HepG2 (cell line): ENCODE results near the gene CCDC196. TPM values are rescaled to one million over a fixed set of nuclear protein-coding genes. Genes with fewer than 3 reads are reported as not detected.
"Not testable (repeated sequence)": the region's sequence is repeated elsewhere in the genome, so short reads cannot be mapped to it uniquely, and the experiment has no call there.

Experiments
- ATAC-seq: fragments of 200-7000 bp; cut with Tn5 transposase; 3 replicates; pipeline ENCODE4 v1.9.1; 2020; ENCODE audit warnings: mild to moderate bottlenecking, moderate library complexity
- BruUV-seq: library from RNA; stranded (reverse); fragments of 400-500 nt; replicated peaks from 2 replicates; lab custom pipeline; 2021; lab: Mats Ljungman, UMichigan
- CTCF ChIA-PET: fragments of 300-600 bp; formaldehyde crosslinking; extraction: SDS; loops from one replicate; lab custom pipeline; 2021; ENCODE audit warnings: low total read pairs, inconsistent platforms, low intra/inter-chr PET ratio; lab: Yijun Ruan, JAX
- POLR2A ChIA-PET: fragments of 350-600 bp; sonication (Branson Sonifier 250); formaldehyde crosslinking; loops from one replicate; lab custom pipeline; 2020; ENCODE audit warnings: antibody characterized with exemption, inconsistent platforms; lab: Yijun Ruan, JAX
- DNase-seq: peaks from one replicate; pipeline ENCODE4 v3.0.0-alpha.2; 2015; ENCODE audit warnings: low spot score
- FAIRE-seq: peaks from 3 replicates; lab custom pipeline; 2011; peaks lifted over from hg19 to GRCh38; lab: Jason Lieb, UNC
- H2AFZ ChIP-seq: one replicate; pipeline ENCODE4 v1.6.1; 2011; ENCODE audit warnings: low read length, inconsistent platforms
- H3K27ac ChIP-seq: fragments of 300-600 bp; 3 replicates; pipeline ENCODE4 v1.8.0; 2011; ENCODE audit warnings: mixed run types, mild to moderate bottlenecking, mixed read lengths, low read length, inconsistent platforms; ENCODE audit not compliant: insufficient read depth; ENCODE audit errors: extremely low read length
- H3K27me3 ChIP-seq, 2 experiments: fragments of 200-600 bp in 1 of 2; 2 replicates in 1 of 2; 3 replicates in 1 of 2; pipeline versions ENCODE4 v1.6.0 to v1.8.0; 2011; ENCODE audit warnings: low read length in 2 of 2, mild to moderate bottlenecking in 2 of 2, moderate library complexity in 2 of 2, inconsistent platforms in 1 of 2; ENCODE audit not compliant: insufficient read depth in 2 of 2, control insufficient read depth in 1 of 2
- H3K36me3 ChIP-seq, 2 experiments: fragments of 200-600 bp in 1 of 2; replicated peaks in 1 of 2; 2 replicates in 1 of 2; 3 replicates in 1 of 2; pipeline versions ENCODE4 v1.5.1 to v1.8.0; 2011; ENCODE audit warnings: low read length in 2 of 2, inconsistent platforms in 1 of 2; ENCODE audit not compliant: insufficient read depth in 2 of 2, control insufficient read depth in 1 of 2
- H3K4me1 ChIP-seq: 2 replicates; pipeline ENCODE4 v1.5.1; 2012; ENCODE audit warnings: low read length, inconsistent platforms; ENCODE audit not compliant: insufficient read depth
- H3K4me2 ChIP-seq: 2 replicates; pipeline ENCODE4 v1.6.0; 2011; ENCODE audit warnings: low read depth, low read length, inconsistent platforms
- H3K4me3 ChIP-seq, 3 experiments: fragments of 200-600 bp in 1 of 3; sonication (generic), shearing (Covaris generic) in 1 of 3; replicated peaks in 1 of 3; 2 replicates each; pipeline ENCODE4 v1.5.1; 2011 to 2016; ENCODE audit warnings: low read length in 3 of 3, inconsistent platforms in 2 of 3, low read depth in 2 of 3, mild to moderate bottlenecking in 2 of 3, control low read depth in 1 of 3, mixed read lengths in 1 of 3; ENCODE audit not compliant: insufficient read depth in 1 of 3
- H3K79me2 ChIP-seq: one replicate; pipeline ENCODE4 v1.6.1; 2011; ENCODE audit warnings: low read length, inconsistent platforms; ENCODE audit not compliant: insufficient read depth
- H3K9ac ChIP-seq: 2 replicates; pipeline ENCODE4 v1.6.0; 2011; ENCODE audit warnings: mild to moderate bottlenecking, low read depth, low read length, inconsistent platforms; ENCODE audit not compliant: insufficient read depth
- H3K9me3 ChIP-seq: 2 replicates; pipeline ENCODE4 v1.5.1; 2012; ENCODE audit warnings: mild to moderate bottlenecking, low read length
- H4K20me1 ChIP-seq: 2 replicates; pipeline ENCODE4 v1.6.0; 2011; ENCODE audit warnings: inconsistent platforms, mild to moderate bottlenecking, low read length, moderate library complexity; ENCODE audit not compliant: insufficient read depth
- RAD51 ChIP-seq: fragments of 450-650 bp; IDR thresholded peaks from 2 replicates; pipeline ENCODE4 v1.6.1; 2016; ENCODE audit warnings: borderline replicate concordance
- REST ChIP-seq, 2 experiments: IDR thresholded peaks; 2 replicates each; pipeline ENCODE4 v1.6.1; 2011 to 2012; ENCODE audit warnings: low read length in 2 of 2, borderline replicate concordance in 1 of 2, low read depth in 1 of 2, mild to moderate bottlenecking in 1 of 2, moderate library complexity in 1 of 2
- THYN1 ChIP-seq: sonication (generic); formaldehyde crosslinking; IDR thresholded peaks from 2 replicates; pipeline ENCODE4 v1.8.1; 2023; ENCODE audit warnings: low read depth, mild to moderate bottlenecking, moderate library complexity, missing genetic modification reagents, borderline replicate concordance
- WIZ ChIP-seq: sonication (generic); formaldehyde crosslinking; IDR thresholded peaks from 2 replicates; pipeline ENCODE4 v1.5.1; 2020; ENCODE audit warnings: mild to moderate bottlenecking, missing genetic modification reagents
- ZNF207 ChIP-seq: fragments of 450-650 bp; IDR thresholded peaks from 2 replicates; pipeline ENCODE4 v1.6.1; 2016; ENCODE audit warnings: antibody characterized with exemption, borderline replicate concordance
- ZSCAN31 ChIP-seq: sonication (generic); formaldehyde crosslinking; IDR thresholded peaks from 2 replicates; pipeline ENCODE4 v1.5.0; 2020; ENCODE audit warnings: low read depth, mild to moderate bottlenecking, missing genetic modification reagents
- WGBS: methylation state at CpG from one replicate; pipeline ENCODE4 v1.1.6; 2017; ENCODE audit warnings: low lambda C conversion rate; 5-methylcytosine and 5-hydroxymethylcytosine counted together
- in situ Hi-C: cut with HindIII; loops from 2 replicates; pipeline ENCODE4 v1.10.0; 2017; ENCODE audit warnings: low pct_unique_long_range_greater_than_20kb; ENCODE audit not compliant: extremely low pct_ligation_motif_present
- intact Hi-C: fragments of 100-400 bp; cut with micrococcal nuclease; formaldehyde crosslinking; loops from one replicate; pipeline ENCODE4 v1.10.0; 2022; ENCODE audit not compliant: unreplicated experiment
- polyA plus RNA-seq, 8 experiments: library from polyadenylated mRNA; depleted of rRNA in 3 of 8; stranded (reverse) in 7 of 8; unstranded in 1 of 8; fragments of >200 nt; fragmentation: Illumina TruSeq in 4 of 8; extraction: Trizol in 4 of 8; gene quantifications; 2 replicates each; pipeline versions ENCODE4 v1.2.1 to v1.2.3, GENCODE V29; 2011 to 2016; ENCODE audit warnings: low read depth in 4 of 8, missing spikeins in 1 of 8, mixed read lengths in 1 of 8; ENCODE audit not compliant: insufficient read depth in 1 of 8
- total RNA-seq, 5 experiments: library from RNA; depleted of rRNA; stranded (reverse); fragments of >200 nt; fragmentation: Illumina TruSeq; extraction: Trizol; gene quantifications; 2 replicates each; pipeline ENCODE4 v1.2.3, GENCODE V29; 2016; ENCODE audit warnings: low read depth in 1 of 5

Gene CCDC196
- total and polyA plus RNA-seq, 2 of the 13 experiments (the other 11 are each of a cell fraction or from before 2014, with no cell fraction given) = not detected

- CTCF ChIA-PET = no interaction called here
- H2AFZ ChIP-seq = no peak overlapping the region
- peaks cover 41% of the 10 kb centered on the region for H3K79me2 ChIP-seq
- in situ Hi-C loops = no loop called here
- H3K36me3 ChIP-seq = no peaks in the 10 kb centered on the region
- intact Hi-C loops = no loop called here
- BruUV-seq = no TSS peak
- DNase-seq = no peak
- POLR2A ChIA-PET = no interaction called here
- WGBS = 97% methylated on average over 3 of the region's 3 CpGs
- H3K4me2 ChIP-seq = no peak overlapping the region
- ATAC-seq = no peak
- no peak overlapping the region for H3K9ac ChIP-seq
- no peaks in the 10 kb centered on the region for H3K9me3 ChIP-seq
- no peaks in the 10 kb centered on the region; the same call in 1 of the 2 replicates for H4K20me1 ChIP-seq
- no peaks in the 10 kb centered on the region for H3K4me1 ChIP-seq
- H3K4me3 ChIP-seq = no peak overlapping the region
- FAIRE-seq = no peak
- no peak overlapping the region for H3K27ac ChIP-seq
- no peaks in the 10 kb centered on the region for H3K27me3 ChIP-seq
- TF ChIP-seq ZSCAN31 = no peak
- peak in 1 of 2 experiments; percentile 64; a peak in 2 of 4 replicates for TF ChIP-seq REST (IDR thresholded peaks at IDR 0.05; ENCODE audit: borderline replicate concordance in 1 of 2, low read depth in 1 of 2, low read length in 2 of 2)
Measured at GRCh38 chr14:66541627-66542026, 55.5 kb downstream of the CCDC196 start.

GRCh38 chr14:66543996-66544395 lies 57.8 kb downstream of the CCDC196 start:
- TF ChIP-seq THYN1 (CRISPR knock-in tag) (no peak), WIZ (CRISPR knock-in tag) (no peak), ZNF207 (no peak), RAD51 (peak; percentile 17; the same call in 1 of the 2 replicates)
- BruUV-seq = no TSS peak

GRCh38 chr14:66545191-66545590 lies 59.0 kb downstream of the CCDC196 start:
- not testable (repeated sequence) for FAIRE-seq, BruUV-seq

More at GRCh38 chr14:66543996-66544395, 57.8 kb downstream of the CCDC196 start:
- no peak for ATAC-seq
- in situ Hi-C loops = no loop called here
- ChIA-PET CTCF (no interaction called here), POLR2A (no interaction called here)
- Histone ChIP-seq H3K4me2 (no peak overlapping the region), H3K9me3 (no peaks in the 10 kb centered on the region), H3K4me3 (no peak overlapping the region), H4K20me1 (no peaks in the 10 kb centered on the region; the same call in 1 of the 2 replicates), H3K27ac (no peak overlapping the region), H3K79me2 (peaks cover 28% of the 10 kb centered on the region), H3K27me3 (no peaks in the 10 kb centered on the region), H3K4me1 (no peaks in the 10 kb centered on the region), H2AFZ (no peak overlapping the region), H3K36me3 (no peaks in the 10 kb centered on the region), H3K9ac (no peak overlapping the region)
- intact Hi-C loops = no loop called here
- 82% methylated on average over 2 of the region's 2 CpGs for WGBS
- FAIRE-seq = no peak
- DNase-seq = no peak

More at GRCh38 chr14:66545191-66545590, 59.0 kb downstream of the CCDC196 start:
- H2AFZ ChIP-seq, H4K20me1 ChIP-seq, H3K4me3 ChIP-seq, CTCF ChIA-PET, ATAC-seq, H3K36me3 ChIP-seq, H3K27ac ChIP-seq, in situ Hi-C loops, POLR2A ChIA-PET, H3K4me2 ChIP-seq, H3K9me3 ChIP-seq, H3K27me3 ChIP-seq, H3K4me1 ChIP-seq, H3K9ac ChIP-seq, intact Hi-C loops, DNase-seq: not testable (repeated sequence)
- WGBS = 97% methylated on average over 6 of the region's 32 CpGs
- peaks cover 19% of the 10 kb centered on the region for H3K79me2 ChIP-seq
